Epithelial cell of esophagus (primary cell): ENCODE measurements around the gene TTC4.
A peak's percentile ranks its signal among the peaks of the same experiment; 100 is the strongest.
"Not testable (repeated sequence)": the region's sequence is repeated elsewhere in the genome, so short reads cannot be mapped to it uniquely, and the experiment has no call there.

Source experiments
- DNase-seq: peaks from one replicate; pipeline ENCODE4 v3.0.0; 2010; ENCODE audit warnings: low read depth
- H3K4me3 ChIP-seq: 2 replicates; pipeline ENCODE4 v1.5.1; 2011; ENCODE audit warnings: mild to moderate bottlenecking, low read length, control low read depth
- TF ChIP-seq, protein P1 (sequence below): IDR thresholded peaks from 2 replicates; pipeline ENCODE4 v1.5.1; 2011; ENCODE audit warnings: low read depth, mild to moderate bottlenecking, low read length, control low read depth, inconsistent platforms; ENCODE audit not compliant: insufficient read depth; ENCODE audit errors: missing control alignments

TTC4 gene

DNA sequence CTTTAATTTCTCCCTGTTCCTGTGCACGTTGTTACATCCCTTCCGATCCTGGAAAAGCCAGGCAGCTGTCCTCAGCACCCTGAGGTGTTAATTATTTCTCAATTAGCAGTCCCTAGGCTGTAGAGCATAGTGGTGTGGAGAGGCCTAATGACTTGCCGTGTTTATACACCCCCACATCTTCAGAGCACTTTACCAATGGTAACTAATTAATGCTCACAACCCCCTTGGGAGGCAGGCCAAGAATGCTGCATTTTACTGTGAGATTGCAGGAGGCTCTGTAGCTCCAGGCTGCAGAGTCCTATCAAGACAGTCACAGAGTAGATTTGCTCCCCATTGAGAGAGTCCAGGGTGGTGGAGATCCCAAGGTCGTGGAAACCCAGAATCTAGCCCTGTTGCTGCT, 51.1 kb downstream of the TTC4 start:
- H3K4me3 ChIP-seq: no peak overlapping the region
- no peak for DNase-seq
- TF ChIP-seq, protein P1, sequence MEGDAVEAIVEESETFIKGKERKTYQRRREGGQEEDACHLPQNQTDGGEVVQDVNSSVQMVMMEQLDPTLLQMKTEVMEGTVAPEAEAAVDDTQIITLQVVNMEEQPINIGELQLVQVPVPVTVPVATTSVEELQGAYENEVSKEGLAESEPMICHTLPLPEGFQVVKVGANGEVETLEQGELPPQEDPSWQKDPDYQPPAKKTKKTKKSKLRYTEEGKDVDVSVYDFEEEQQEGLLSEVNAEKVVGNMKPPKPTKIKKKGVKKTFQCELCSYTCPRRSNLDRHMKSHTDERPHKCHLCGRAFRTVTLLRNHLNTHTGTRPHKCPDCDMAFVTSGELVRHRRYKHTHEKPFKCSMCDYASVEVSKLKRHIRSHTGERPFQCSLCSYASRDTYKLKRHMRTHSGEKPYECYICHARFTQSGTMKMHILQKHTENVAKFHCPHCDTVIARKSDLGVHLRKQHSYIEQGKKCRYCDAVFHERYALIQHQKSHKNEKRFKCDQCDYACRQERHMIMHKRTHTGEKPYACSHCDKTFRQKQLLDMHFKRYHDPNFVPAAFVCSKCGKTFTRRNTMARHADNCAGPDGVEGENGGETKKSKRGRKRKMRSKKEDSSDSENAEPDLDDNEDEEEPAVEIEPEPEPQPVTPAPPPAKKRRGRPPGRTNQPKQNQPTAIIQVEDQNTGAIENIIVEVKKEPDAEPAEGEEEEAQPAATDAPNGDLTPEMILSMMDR: no peak

DNA sequence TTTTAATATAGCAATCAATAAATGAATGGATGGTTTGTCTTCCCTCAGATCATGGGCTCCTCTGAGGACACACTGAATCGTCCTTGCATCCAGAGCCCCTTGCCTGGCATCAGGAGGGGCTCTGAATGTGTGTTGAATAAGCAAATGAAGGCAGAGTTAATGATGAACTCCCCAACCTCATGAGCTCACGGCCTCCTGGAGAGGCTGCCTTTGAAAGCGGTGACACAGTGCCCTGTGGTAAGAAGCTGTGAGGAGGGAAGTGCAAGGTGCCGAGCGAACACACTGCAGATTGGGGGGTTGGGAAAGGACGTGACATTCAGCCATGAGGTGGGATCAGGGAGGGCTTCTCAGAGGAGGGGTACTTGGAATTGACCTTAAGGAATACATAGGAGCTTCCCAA, 51.9 kb downstream of the TTC4 start:
- no peak for DNase-seq
- TF ChIP-seq, protein P1: no peak
- no peak overlapping the region for H3K4me3 ChIP-seq

DNA sequence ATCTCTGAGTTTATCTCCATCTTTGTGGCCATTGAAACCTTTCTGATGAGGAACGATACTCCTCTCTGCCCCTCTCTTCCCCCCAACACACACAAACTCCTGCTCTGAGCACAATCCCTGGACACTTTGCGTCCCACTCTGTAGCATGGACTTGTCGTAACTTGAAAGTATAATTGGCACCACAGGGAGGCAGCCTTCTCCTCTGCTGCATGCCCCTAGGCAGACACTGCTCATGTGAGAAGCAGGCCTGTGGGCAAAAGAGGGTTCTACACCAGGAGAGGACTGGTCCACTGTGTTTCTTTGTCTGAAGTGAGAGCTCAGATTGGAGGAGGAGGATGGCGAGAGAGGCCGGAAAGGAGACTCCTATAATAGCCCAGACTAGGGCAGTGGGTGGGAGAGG, 52.4 kb downstream of the TTC4 start:
- TF ChIP-seq, protein P1: peak; percentile 16
- DNase-seq: peak; percentile 35
- H3K4me3 ChIP-seq: no peak overlapping the region

DNA sequence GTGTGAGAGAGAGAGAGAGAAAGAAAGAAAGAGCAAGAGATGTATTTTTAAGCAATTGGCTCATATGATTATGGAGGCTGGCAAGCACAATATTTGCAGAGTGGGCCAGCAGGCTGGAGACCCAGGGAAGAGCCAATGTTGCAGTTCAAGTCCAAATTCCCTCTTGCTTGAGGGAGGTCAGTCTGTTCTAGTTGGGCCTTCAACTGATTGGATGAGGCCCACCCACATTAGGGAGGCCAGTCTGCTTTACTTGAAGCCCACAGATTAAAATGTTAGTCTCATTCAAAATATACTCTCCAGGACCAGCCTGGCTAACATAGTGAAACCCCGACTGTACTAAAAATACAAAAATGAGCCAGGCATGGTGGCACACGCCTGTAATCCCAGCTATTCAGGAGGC, 57.3 kb downstream of the TTC4 start:
- no peak overlapping the region for H3K4me3 ChIP-seq
- DNase-seq: no peak
- TF ChIP-seq, protein P1: no peak

DNA sequence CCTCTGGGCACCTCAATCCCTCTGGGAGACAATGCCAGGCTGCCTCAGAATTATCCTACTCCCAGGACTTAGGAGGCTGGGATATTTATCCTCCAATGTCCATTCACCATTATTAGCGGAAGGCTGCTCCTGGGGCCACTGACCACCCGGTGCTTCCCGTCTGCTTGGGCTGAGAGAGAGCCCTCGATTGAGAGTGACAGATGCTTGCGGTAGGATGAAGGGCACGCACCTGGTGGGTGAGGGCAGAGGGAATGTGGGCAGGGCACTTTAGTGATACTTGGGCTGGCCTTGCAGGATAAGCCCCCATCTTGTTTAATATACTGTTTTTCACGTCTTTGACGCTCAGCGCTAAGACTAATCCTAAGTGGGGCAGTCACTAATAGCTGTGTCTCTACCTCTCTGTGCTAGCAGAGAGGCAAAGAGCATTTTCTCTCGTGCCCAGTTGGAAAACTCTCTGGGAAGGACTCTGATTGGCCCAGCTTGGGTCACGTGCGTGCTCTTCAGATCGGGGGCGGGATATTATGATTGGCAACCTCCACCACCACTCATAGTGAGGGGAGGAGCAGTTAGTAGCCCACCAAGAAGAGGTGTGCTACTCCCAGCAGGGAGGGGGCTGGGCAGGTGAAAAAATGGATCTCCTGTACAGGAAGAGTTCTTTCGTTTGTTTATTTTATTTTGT, 59.3 kb downstream of the TTC4 start:
- H3K4me3 ChIP-seq: no peak overlapping the region
- TF ChIP-seq, protein P1: no peak
- DNase-seq: peak; percentile 30

DNA sequence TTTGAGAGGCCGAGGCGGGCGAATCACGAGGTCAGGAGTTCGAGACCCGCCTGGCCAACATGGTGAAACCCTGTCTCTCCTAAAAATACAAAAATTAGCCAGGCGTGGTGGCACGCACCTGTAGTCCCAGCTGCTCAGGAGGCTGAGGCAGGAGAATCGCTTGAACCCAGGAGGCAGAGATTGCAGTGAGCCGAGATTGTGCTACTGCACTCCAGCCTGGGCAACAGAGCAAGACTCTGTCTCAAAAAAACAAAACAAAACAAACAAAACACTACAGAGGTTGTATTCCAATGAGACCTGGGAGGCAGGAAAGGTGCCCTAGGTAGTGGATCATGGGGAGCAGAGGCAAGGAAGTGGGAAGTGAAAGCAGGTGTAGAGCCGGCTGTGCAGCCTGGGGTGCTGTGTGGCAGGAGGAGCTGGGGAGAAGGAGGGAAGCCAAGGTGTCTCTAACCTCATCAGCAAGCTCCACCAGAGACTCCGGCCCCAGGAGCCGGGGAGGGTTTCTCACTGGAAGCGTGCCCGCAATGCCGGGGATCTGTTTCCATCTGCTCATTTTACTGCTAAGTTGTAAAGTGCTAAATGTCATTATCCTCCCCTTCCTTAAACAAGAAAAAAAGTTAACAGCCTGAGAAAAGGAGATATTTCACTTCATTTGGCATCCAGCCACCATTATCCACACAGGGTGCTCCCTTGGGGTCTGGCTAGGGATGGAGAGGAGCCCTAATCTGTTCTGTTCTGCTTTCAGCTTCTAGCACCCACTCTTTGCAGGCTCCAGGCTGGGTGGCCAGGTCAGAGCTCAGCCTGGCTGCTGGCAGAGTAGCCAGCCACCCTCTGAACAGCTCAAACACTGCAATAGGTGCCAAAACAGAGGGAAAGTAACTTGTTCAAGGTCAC, 60.4 kb downstream of the TTC4 start:
- DNase-seq, H3K4me3 ChIP-seq: not testable (repeated sequence)

DNA sequence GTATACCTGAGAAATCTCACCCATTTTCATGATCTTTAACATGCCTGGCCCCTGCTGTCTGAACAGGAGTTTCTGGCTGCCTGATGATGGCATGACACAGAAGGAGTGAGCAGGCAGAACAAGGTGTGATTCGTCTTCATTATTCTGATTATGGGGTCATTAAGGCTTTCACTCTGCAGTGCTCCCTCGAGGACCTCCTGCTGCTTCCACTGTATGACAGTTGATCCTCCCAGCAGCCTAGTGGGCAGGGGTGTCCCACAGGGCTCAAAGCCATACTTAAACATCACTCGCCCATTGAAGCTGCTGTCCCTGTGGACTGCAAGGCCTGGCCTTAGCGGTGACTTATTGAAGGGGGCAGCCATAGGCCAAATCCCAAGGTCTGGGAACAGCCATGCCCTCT, 61.4 kb downstream of the TTC4 start:
- TF ChIP-seq, protein P1: no peak
- DNase-seq: no peak
- H3K4me3 ChIP-seq: no peak overlapping the region
